Measurements from ENCODE around the gene CD200.

The CD200 gene

DNA sequence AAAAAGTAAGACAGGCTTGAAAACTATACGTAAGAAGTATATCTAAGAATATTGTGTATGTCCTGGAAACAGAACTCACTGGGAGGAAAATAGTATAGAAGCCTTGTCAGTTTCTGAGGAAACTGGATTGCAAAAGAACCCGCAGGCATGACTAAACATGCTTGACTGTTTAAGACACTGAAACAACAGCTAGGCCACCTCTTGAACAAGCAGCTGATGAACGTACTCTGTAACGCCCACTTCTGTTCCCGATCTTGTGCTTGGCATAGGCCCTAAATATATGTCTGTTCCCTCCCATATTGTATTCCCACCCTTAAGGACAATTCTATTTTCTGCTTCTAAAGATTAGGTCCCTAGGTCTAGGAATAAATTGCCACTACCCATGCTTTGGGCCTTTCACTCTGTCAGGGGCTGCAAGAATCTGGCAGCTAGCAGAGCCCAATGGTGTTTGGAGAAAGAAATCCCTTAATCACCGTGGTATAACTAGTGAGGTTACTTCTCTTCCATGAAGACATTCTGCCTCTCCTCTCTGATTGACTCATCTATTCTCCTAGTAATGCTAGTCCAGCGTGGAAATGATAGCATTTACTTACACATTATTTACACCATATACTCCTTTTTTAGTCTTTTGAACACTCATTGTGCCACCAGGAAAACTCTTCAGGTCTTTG, 46.2 kb downstream of the CD200 start:
- FAIRE-seq (peak; percentile 53), DNase-seq (ENCODE audit: insufficient read length, low spot score) (no peak)
- no peak for TF ChIP-seq POLR2A (IDR thresholded peaks at IDR 0.05; ENCODE audit: low read depth, low read length)

DNA sequence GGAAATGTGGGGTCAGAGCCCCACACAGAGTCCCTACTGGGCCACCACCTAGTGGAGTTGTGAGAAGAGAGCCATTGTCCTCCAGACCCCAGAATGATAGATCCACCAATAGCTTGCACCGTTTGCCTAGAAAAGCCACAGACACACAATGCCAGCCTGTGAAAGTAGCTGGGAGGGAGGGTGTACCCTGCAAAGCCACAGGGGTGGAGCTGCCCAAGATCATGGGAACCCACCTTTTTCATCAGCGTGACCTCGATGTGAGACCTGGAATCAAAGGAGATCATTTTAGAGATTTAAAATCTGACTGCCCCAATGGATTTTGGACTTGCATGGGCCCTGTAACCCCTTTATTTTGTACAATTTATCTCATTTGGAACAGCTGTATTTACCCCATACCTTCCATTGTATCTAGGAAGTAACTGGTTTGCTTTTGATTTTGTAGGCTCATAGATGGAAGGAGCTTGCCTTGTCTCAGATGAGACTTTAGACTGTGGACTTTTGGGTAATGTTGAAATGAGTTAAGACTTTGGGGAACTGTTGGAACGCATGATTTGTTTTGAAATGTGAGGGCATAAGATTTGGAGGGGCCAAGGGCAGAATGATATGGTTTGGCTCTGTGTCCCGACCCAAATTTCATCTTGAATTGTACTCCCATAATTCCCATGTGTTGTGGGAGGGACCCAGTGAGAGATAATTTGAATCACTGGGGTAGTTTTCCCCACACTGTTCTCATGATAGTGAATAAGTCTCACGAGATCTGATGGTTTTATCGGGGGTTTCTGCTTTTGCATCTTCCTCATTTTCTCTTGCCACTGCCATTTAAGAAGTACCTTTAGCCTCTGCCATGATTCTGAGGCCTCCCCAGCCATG, 49.0 kb downstream of the CD200 start:
- FAIRE-seq (no peak), DNase-seq (ENCODE audit: insufficient read length, low spot score) (no peak)
- no peak for TF ChIP-seq POLR2A (IDR thresholded peaks at IDR 0.05; ENCODE audit: low read depth, low read length)

DNA sequence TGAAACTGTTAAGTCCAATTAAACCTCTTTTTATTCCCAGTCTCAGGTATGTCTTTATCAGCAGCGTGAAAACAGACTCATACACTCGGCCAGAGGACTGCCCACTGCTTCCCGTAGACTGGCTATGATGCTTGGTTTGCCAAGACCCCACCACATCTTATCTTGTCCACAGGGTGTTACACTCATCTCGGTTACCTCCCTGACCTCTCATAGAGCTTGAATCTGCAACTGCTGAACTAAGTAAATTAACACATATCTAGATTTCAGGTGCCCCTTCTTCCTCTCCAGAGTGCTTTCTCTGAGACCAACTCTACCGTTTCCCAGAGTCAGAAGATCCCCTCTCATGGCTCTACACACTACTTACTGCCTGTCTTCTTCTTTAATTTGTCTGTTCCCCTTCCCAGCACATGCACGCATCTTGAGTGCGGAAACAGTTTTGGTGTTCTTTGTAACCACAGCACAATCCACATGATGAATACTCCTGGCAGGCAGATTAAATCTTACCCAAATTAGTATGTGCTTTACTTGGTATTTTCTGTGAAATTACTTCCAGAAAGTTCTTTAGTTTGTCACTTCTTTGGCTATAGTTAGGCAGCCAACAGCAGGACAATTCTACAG, 49.7 kb downstream of the CD200 start:
- no peak for FAIRE-seq
- TF ChIP-seq POLR2A (IDR thresholded peaks at IDR 0.05; ENCODE audit: low read depth, low read length), result no peak
- no peak for DNase-seq (ENCODE audit: insufficient read length, low spot score)

- FAIRE-seq (no peak), DNase-seq (ENCODE audit: insufficient read length, low spot score) (no peak)
- no peak for TF ChIP-seq POLR2A (IDR thresholded peaks at IDR 0.05; ENCODE audit: low read depth, low read length)
These were observed 51.8 kb downstream of the CD200 start for GRCh38 chr3:112384769-112385168.

DNA sequence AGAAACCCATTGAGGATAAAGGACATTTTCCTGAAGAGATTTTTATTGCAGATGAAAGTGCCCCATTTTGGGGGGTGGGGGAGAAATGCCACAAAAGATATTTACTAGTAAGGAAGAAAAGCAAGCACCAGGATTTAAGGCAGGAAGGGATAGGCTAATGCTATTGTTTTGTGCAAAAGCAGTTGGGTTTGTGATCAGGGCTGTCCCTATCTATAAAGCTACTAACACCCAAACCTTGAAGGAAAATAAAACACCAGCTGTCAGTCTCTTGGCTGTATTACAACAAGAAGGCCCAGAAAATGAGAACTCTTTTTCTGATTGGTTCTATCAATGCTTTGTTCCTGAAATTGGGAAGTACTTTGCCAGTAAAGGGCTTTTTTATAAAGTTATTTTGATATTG, 56.0 kb downstream of the CD200 start:
- no peak for FAIRE-seq
- TF ChIP-seq POLR2A (IDR thresholded peaks at IDR 0.05; ENCODE audit: low read depth, low read length), result no peak

DNA sequence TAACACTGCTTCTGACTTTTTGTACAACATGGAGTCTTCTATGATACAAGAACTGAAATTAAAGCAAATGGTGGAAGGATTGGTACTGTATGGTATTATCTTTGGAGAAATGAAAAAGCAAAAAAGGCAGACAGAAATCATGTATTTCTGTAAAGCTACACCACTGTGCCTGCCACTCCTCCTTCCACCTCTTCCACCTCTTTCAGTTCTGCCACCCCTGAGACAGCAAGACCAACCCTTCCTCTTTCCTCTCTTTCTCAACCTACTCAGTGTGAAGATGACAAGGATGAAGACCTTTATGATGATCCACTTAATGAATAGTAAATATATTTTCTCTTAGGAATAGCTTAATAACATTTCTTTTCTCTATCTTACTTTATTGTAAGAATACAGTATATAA, 57.0 kb downstream of the CD200 start:
- no peak for DNase-seq (ENCODE audit: insufficient read length, low spot score)
- no peak for FAIRE-seq
- TF ChIP-seq POLR2A (IDR thresholded peaks at IDR 0.05; ENCODE audit: low read depth, low read length), result no peak

More for the DNA sequence above, 56.0 kb downstream of the CD200 start:
- DNase-seq (ENCODE audit: insufficient read length, low spot score), result no peak

GRCh38 chr3:112390783-112391641, 58.1 kb downstream of the CD200 start:
- FAIRE-seq (peak; percentile 98), DNase-seq (ENCODE audit: insufficient read length, low spot score) (peak; percentile 24)
- no peak for TF ChIP-seq POLR2A (IDR thresholded peaks at IDR 0.05; ENCODE audit: low read depth, low read length)

GRCh38 chr3:112391648-112392047, 58.7 kb downstream of the CD200 start:
- no peak for TF ChIP-seq POLR2A (IDR thresholded peaks at IDR 0.05; ENCODE audit: low read depth, low read length)
- peak; percentile 6 for DNase-seq (ENCODE audit: insufficient read length, low spot score)
- FAIRE-seq, result no peak

GRCh38 chr3:112392393-112393359, 59.7 kb downstream of the CD200 start:
- peak; percentile 64 for FAIRE-seq
- no peak for TF ChIP-seq POLR2A (IDR thresholded peaks at IDR 0.05; ENCODE audit: low read depth, low read length)
- no peak for DNase-seq (ENCODE audit: insufficient read length, low spot score)

DNA sequence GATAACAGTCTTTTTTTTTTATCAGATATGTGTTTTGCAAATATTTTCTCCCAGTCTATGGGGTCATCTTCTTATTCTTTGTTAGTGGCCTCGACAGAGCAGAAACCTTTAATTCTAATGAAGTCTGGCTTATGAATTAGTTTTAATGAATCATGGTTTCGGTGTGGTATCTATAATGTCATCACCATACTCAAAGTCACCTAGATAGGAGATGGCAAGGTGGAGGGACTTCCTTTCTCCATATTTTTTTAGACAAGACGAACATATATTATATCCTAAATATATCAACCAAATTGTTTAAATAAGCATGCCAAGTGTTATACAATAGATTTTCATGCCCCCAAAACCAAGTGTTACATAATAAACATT, 60.4 kb downstream of the CD200 start:
- FAIRE-seq (no peak), DNase-seq (ENCODE audit: insufficient read length, low spot score) (no peak)
- no peak for TF ChIP-seq POLR2A (IDR thresholded peaks at IDR 0.05; ENCODE audit: low read depth, low read length)

- DNase-seq (ENCODE audit: insufficient read length, low spot score) (no peak), FAIRE-seq (no peak)
- TF ChIP-seq POLR2A (IDR thresholded peaks at IDR 0.05; ENCODE audit: low read depth, low read length), result no peak
These were observed 61.2 kb downstream of the CD200 start for GRCh38 chr3:112394003-112394640.

DNA sequence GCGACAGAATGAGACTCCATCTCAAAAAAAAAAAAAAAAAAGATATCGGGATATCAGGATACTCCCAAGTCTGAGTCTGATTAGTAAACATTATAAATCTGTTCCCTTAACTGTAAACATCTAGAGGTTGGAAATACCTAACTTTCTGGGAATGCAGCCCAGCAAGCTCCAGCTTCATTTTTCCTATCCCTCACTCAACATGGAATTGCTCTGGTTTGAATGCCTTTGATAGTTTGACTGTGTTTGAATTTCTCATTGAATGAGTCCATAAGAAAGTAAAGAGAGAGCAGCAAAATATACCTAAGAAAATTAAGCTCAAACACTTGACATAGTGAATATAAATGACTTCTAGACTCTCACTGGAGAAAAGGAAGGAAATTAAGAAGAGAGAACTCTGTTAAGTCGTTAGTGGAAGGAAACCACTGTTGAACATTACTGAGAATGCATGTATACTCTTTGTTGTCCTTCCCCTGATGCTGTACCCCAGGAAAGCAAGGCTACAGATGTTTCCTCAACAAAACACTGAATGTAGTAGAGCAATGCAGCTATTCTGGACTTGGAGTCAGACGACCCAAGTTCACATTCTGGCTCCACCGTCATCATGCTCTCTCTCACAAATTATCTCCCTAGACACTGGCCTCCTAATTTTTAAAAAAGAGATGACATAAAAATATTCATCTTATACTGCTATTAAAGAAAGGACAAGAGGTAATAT, 62.4 kb downstream of the CD200 start:
- no peak for DNase-seq (ENCODE audit: insufficient read length, low spot score)
- no peak for FAIRE-seq
- no peak for TF ChIP-seq POLR2A (IDR thresholded peaks at IDR 0.05; ENCODE audit: low read depth, low read length)
